Measurements from ENCODE around the gene TOMM6.
A peak's percentile ranks its signal among the peaks of the same experiment; 100 is the strongest.

Gene TOMM6

GRCh38 chr6:41826343-41827022 is 39.0 kb downstream of the TOMM6 start:
- Histone ChIP-seq H3K79me2 (ENCODE audit: insufficient read depth, low read length) (no peaks in the 10 kb centered on the region), H3K27ac (ENCODE audit: low read depth, low read length) (no peak overlapping the region), H3K9ac (ENCODE audit: low read length) (no peak overlapping the region), H3K9me3 (ENCODE audit: insufficient read depth, low read length) (no peaks in the 10 kb centered on the region), H3K27me3 (ENCODE audit: low read length) (no peaks in the 10 kb centered on the region), H3K9me2 (replicated peaks; ENCODE audit: insufficient read depth, low read length) (no peaks in the 10 kb centered on the region), H3K4me3 (ENCODE audit: insufficient read depth, low read length, poor library complexity, severe bottlenecking) (no peak overlapping the region), H3K4me2 (ENCODE audit: low read depth, low read length, poor library complexity, severe bottlenecking) (no peak overlapping the region), H3K36me3 (ENCODE audit: low read length) (peaks cover 7% of the 10 kb centered on the region; the same call in 1 of the 2 replicates), H2AFZ (ENCODE audit: low read depth, low read length, severe bottlenecking) (no peak overlapping the region), H4K20me1 (ENCODE audit: low read depth, low read length) (no peaks in the 10 kb centered on the region), H3F3A (ENCODE audit: insufficient read depth) (peaks cover 3% of the 10 kb centered on the region; the same call in 1 of the 2 replicates)
- TF ChIP-seq CTCF (IDR thresholded peaks at IDR 0.05; ENCODE audit: insufficient read depth, low read length, poor library complexity, severe bottlenecking) (no peak), EZH2phosphoT487 (conservative IDR thresholded peaks at IDR 0.05; ENCODE audit: low read length) (no peak)

- peaks cover 5% of the 10 kb centered on the region; the same call in 1 of the 2 replicates for H3K79me2 ChIP-seq (ENCODE audit: insufficient read depth, low read length)
- H2AFZ ChIP-seq (ENCODE audit: low read depth, low read length, severe bottlenecking), result no peak overlapping the region
- H3K4me2 ChIP-seq (ENCODE audit: low read depth, low read length, poor library complexity, severe bottlenecking), result no peak overlapping the region
- H3K9me2 ChIP-seq (replicated peaks; ENCODE audit: insufficient read depth, low read length), result no peaks in the 10 kb centered on the region
- TF ChIP-seq EZH2phosphoT487 (conservative IDR thresholded peaks at IDR 0.05; ENCODE audit: low read length), result no peak
- TF ChIP-seq CTCF (IDR thresholded peaks at IDR 0.05; ENCODE audit: insufficient read depth, low read length, poor library complexity, severe bottlenecking), result no peak
- H3K4me3 ChIP-seq (ENCODE audit: insufficient read depth, low read length, poor library complexity, severe bottlenecking), result no peak overlapping the region
- no peak overlapping the region for H3K9ac ChIP-seq (ENCODE audit: low read length)
- no peaks in the 10 kb centered on the region for H3K27me3 ChIP-seq (ENCODE audit: low read length)
- H3K27ac ChIP-seq (ENCODE audit: low read depth, low read length), result no peak overlapping the region
- H3K9me3 ChIP-seq (ENCODE audit: insufficient read depth, low read length), result no peaks in the 10 kb centered on the region
- H3F3A ChIP-seq (ENCODE audit: insufficient read depth), result peaks cover 3% of the 10 kb centered on the region; the same call in 1 of the 2 replicates
- peaks cover 7% of the 10 kb centered on the region; the same call in 1 of the 2 replicates for H3K36me3 ChIP-seq (ENCODE audit: low read length)
- no peaks in the 10 kb centered on the region for H4K20me1 ChIP-seq (ENCODE audit: low read depth, low read length)
Observed at GRCh38 chr6:41832263-41832662, 44.8 kb downstream of the TOMM6 start.

GRCh38 chr6:41836022-41836659 is 48.6 kb downstream of the TOMM6 start:
- peaks cover 10% of the 10 kb centered on the region; the same call in 1 of the 2 replicates for H3K79me2 ChIP-seq (ENCODE audit: insufficient read depth, low read length)
- no peak for TF ChIP-seq EZH2phosphoT487 (conservative IDR thresholded peaks at IDR 0.05; ENCODE audit: low read length)
- no peak for TF ChIP-seq CTCF (IDR thresholded peaks at IDR 0.05; ENCODE audit: insufficient read depth, low read length, poor library complexity, severe bottlenecking)
- no peak overlapping the region for H3K9ac ChIP-seq (ENCODE audit: low read length)
- H3K36me3 ChIP-seq (ENCODE audit: low read length), result no peaks in the 10 kb centered on the region
- no peaks in the 10 kb centered on the region for H3K9me3 ChIP-seq (ENCODE audit: insufficient read depth, low read length)
- H3K4me2 ChIP-seq (ENCODE audit: low read depth, low read length, poor library complexity, severe bottlenecking), result peak overlapping the region; percentile 22
- H3K27me3 ChIP-seq (ENCODE audit: low read length), result no peaks in the 10 kb centered on the region
- H3K27ac ChIP-seq (ENCODE audit: low read depth, low read length), result peak overlapping the region; percentile 31
- no peaks in the 10 kb centered on the region for H3F3A ChIP-seq (ENCODE audit: insufficient read depth)
- no peak overlapping the region for H3K4me3 ChIP-seq (ENCODE audit: insufficient read depth, low read length, poor library complexity, severe bottlenecking)
- H4K20me1 ChIP-seq (ENCODE audit: low read depth, low read length), result no peaks in the 10 kb centered on the region
- H2AFZ ChIP-seq (ENCODE audit: low read depth, low read length, severe bottlenecking), result no peak overlapping the region
- H3K9me2 ChIP-seq (replicated peaks; ENCODE audit: insufficient read depth, low read length), result no peaks in the 10 kb centered on the region

All from SU-DHL-6 (cell line).